BJ (cell line): ENCODE data around the gene DDC. TPM values are rescaled to one million over a fixed set of nuclear protein-coding genes. Genes with fewer than 3 reads are reported as not detected.

Source experiments
- CTCF ChIA-PET: fragments of 350-600 bp; formaldehyde crosslinking; extraction: SDS; loops from one replicate; lab custom pipeline; 2021; ENCODE audit warnings: antibody characterized with exemption, inconsistent platforms; lab: Yijun Ruan, JAX
- POLR2A ChIA-PET: fragments of 300-600 bp; sonication (Branson Sonifier 250); formaldehyde crosslinking; extraction: SDS; loops from one replicate; lab custom pipeline; 2021; ENCODE audit warnings: antibody characterized with exemption; lab: Charles Lee
- DNase-seq: peaks from one replicate; pipeline ENCODE4 v3.0.0-alpha.2; 2011; ENCODE audit warnings: low read depth
- H3K27me3 ChIP-seq: 2 replicates; pipeline ENCODE4 v1.6.0; 2011; ENCODE audit warnings: low read length; ENCODE audit not compliant: control insufficient read depth, insufficient read depth
- H3K36me3 ChIP-seq: 2 replicates; pipeline ENCODE4 v1.5.1; 2011; ENCODE audit warnings: low read length; ENCODE audit not compliant: control insufficient read depth, insufficient read depth
- H3K4me3 ChIP-seq: 2 replicates; pipeline ENCODE4 v1.5.1; 2011; ENCODE audit warnings: low read depth, mild to moderate bottlenecking, control low read depth, low read length
- polyA plus RNA-seq: library from polyadenylated mRNA; depleted of rRNA; stranded (reverse); fragments of >200 nt; gene quantifications from 2 replicates; pipeline ENCODE4 v1.2.3, GENCODE V29; 2011
- TF ChIP-seq, protein P1 (sequence below): IDR thresholded peaks from 2 replicates; pipeline ENCODE4 v1.5.1; 2011; ENCODE audit warnings: low read depth, mild to moderate bottlenecking, control low read depth, inconsistent platforms, low read length, moderate library complexity; ENCODE audit not compliant: insufficient read depth

The DDC gene
- polyA plus RNA-seq, 1 experiment, result not detected

DNA sequence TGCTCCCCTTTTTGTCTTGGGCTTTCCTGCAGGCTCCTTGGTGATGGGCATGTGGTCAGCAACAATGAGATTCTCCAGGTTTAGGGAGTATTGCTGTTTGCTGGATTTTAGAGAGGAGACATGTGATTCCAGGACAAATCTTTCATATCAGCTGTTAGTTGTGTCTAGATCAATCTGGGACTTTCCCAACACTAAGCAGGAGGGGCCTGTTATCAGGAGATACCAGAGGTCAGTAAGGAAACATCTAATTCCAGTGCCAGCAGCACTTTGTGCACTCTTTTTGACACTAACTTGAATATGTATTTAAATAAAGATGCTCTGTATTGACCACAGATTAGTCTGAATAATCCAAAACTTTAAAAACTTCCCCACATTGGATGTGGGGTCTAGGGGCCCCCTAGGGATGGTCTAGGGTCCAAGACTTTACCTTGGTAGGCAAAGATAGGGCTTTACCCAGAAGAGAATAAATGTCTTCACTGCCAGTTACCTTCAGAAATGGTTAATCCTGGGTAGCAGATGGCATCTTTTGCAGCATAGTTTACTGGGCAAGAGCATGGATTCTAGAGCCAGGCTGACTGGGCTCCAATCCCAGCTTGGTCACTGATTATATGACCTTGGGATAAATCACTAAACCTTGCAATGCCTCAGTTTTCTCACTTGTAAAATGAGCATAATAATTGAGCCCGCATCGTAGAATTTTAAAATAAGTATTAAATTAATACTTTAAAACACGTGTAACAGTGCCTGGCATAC, 108.7 kb downstream of the DDC start:
- H3K36me3 ChIP-seq, result no peaks in the 10 kb centered on the region
- CTCF ChIA-PET, result interaction anchor here (1.6 to 3.2 kb wide), 2 partner anchors 11 to 704 kb away, joined by 3 to 14 read pairs; no protein-coding TSS in a partner anchor
- TF ChIP-seq, protein P1, sequence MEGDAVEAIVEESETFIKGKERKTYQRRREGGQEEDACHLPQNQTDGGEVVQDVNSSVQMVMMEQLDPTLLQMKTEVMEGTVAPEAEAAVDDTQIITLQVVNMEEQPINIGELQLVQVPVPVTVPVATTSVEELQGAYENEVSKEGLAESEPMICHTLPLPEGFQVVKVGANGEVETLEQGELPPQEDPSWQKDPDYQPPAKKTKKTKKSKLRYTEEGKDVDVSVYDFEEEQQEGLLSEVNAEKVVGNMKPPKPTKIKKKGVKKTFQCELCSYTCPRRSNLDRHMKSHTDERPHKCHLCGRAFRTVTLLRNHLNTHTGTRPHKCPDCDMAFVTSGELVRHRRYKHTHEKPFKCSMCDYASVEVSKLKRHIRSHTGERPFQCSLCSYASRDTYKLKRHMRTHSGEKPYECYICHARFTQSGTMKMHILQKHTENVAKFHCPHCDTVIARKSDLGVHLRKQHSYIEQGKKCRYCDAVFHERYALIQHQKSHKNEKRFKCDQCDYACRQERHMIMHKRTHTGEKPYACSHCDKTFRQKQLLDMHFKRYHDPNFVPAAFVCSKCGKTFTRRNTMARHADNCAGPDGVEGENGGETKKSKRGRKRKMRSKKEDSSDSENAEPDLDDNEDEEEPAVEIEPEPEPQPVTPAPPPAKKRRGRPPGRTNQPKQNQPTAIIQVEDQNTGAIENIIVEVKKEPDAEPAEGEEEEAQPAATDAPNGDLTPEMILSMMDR, result no peak
- peaks cover 3% of the 10 kb centered on the region for H3K27me3 ChIP-seq
- H3K4me3 ChIP-seq, result no peak overlapping the region
- DNase-seq, result no peak
- POLR2A ChIA-PET, result no interaction called here

DNA sequence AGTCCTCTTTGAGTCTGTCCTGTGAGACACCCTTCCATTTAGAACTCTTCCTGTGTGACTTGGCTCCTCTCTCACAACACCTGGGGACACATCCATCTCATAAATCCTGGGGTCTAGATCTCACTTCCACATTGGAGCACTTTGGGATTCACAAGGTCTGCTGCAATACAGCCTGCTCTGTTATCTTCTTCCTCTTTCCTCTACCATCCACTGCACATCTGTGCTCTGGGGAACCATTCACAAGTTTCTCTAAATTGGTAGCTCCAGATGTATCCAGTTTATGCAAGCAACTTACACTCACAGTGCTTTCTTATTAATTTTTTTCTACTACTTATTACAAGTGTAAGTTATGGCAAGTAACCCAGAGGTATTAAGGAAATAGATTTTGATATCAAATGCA, 109.5 kb downstream of the DDC start:
- no peak for DNase-seq
- POLR2A ChIA-PET, result no interaction called here
- no peak overlapping the region for H3K4me3 ChIP-seq
- TF ChIP-seq, protein P1, result no peak
- H3K27me3 ChIP-seq, result peaks cover 3% of the 10 kb centered on the region
- no peaks in the 10 kb centered on the region for H3K36me3 ChIP-seq
- CTCF ChIA-PET, result interaction anchor here (1.6 to 3.2 kb wide), 2 partner anchors 12 to 705 kb away, joined by 3 to 14 read pairs; no protein-coding TSS in a partner anchor

DNA sequence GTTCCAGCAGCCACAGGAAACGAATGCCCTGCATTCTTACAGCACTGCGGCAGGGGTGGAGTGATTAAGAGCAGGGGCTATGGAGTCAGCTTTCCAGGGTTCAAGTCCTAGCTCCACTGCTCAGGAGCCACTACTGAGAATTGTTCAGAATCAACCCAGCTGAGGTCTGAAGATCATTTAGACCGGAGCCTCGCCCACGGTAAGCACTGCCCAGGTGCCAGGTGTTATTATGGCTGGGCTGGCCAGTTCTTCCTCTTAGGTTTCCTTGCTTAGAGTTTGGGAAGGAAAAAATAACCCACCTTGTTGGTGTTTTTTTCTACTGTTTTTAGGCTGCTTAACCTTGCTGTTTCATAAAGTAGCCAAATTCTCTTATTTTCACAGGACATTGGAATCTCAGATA, 110.2 kb downstream of the DDC start:
- ChIA-PET POLR2A (no interaction called here), CTCF (interaction anchor here (1.6 to 3.2 kb wide), 2 partner anchors 12 to 706 kb away, joined by 3 to 14 read pairs; no protein-coding TSS in a partner anchor)
- no peak overlapping the region for H3K4me3 ChIP-seq
- TF ChIP-seq, protein P1, result no peak
- no peaks in the 10 kb centered on the region for H3K36me3 ChIP-seq
- no peak for DNase-seq
- H3K27me3 ChIP-seq, result peaks cover 3% of the 10 kb centered on the region

DNA sequence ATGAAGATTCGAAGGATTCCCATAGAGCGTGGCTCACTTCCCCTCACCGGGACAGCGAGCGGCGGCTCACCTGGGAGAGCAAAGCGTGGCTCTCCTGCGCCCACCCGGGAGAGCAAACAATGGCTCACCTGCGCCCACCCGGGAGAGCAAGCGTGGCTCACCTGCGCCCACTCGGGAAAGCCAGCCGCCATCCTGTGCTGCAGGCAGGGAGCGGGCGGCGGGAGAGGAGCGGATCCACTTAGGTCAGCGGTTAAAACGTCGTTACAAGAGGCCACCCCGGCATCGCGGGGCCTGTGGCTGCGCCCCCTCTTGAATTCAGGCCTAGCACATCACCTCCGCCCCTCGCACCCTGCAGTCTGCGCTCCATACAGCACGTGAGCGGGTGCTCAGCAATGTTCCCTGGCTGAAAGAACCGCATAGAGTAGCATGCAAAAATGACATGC, 114.6 kb downstream of the DDC start:
- TF ChIP-seq, protein P1, result no peak
- H3K36me3 ChIP-seq, result peaks cover 1% of the 10 kb centered on the region; the same call in 1 of the 2 replicates
- ChIA-PET POLR2A (no interaction called here), CTCF (no interaction called here)
- H3K27me3 ChIP-seq, result peaks cover 3% of the 10 kb centered on the region
- no peak for DNase-seq
- peak overlapping the region; percentile 80 for H3K4me3 ChIP-seq

DNA sequence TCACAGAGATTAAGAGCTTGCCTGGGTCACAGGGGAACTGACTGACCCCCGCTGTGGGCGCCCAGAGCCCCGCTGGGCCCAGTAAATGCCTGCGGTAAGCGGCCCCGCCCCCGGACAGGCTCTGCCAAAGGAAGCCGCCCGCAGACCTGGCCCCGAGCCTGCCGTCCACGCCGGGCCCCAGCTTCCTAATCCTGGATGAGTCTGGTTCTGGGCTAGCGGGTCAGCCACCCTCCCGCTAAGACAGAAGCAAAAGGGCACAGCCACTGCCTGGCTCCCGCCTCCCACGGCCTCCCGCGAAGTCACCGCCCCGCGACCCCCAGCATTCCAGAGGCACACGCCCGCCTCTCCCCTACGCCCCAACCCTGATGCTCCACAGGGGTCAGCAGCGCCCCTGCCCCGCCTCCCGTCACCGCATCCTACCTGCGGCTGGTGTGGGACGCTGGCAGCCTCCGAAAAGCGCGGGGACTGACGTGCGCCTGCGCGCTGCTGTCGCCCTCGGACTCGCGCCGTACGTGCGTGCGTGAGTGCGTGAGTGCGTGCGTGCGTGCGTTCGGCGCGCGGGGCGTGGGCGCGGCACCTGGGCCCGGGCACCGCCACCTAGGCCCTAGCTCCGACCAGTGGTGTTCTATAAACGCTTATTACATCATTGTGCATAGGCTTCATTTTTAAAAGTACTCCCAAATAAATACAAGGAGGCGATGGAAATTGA, 115.2 kb downstream of the DDC start, which contains the start of gene FIGNL1:
Gene FIGNL1 (minus strand): TSS at position 470 of the 709 bp plus-strand sequence. CDS start 3,063 bp downstream, outside the sequence.
- H3K36me3 ChIP-seq, result peaks cover 2% of the 10 kb centered on the region
- ChIA-PET POLR2A (no interaction called here), CTCF (no interaction called here)
- TF ChIP-seq, protein P1, result no peak
- H3K27me3 ChIP-seq, result peaks cover 3% of the 10 kb centered on the region; the same call in 1 of the 2 replicates
- H3K4me3 ChIP-seq, result peak within 1 kb of the TSS; percentile 80
- DNase-seq, result no peak
